ENCODE data around the gene ABCA1.

ABCA1 gene

DNA sequence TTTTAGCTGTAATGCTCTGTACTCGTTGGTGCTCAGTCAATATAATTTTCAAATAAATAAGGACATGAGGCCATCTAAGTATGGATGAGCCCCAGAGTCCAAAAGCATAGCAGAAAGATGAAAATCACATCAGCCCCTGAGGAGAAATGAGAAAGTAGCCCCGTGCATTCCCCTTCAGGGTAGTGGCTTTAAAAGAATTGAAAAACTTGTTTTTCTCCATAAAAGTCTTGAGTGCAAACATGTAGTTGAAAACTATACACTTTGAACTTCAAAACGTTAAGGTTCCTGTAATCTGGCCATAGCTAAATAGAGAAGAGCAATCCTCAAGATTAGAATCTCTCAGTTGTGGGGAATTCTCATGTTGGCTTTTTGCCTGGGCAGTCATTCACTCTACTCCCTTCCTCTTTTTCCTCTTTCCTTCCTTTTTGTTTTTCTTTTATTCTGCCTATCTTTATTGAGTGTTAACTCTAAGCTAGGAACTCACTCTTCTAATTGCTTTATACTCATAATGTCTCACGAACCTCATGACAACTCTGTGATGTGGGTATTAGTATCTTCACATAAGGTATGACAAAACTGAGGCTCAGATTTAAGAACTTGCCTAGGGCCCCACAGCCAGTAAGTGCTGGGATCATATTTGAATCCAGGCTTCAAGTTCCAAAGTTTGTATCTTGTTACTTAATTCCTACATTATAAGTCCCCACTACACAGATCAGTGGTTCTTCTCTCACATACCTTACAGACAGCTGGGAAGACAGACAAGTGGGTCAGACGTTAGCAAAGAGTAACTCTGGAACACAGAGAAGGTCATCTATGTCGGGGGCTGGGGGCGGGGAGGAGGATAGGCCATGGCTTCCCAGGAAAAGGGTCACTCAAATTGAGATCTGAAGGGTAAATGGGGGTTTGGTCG lies 46.4 kb upstream of the ABCA1 start:
- Histone ChIP-seq H3K9ac (ENCODE audit: low read length) (no peak overlapping the region), H2AFZ (ENCODE audit: insufficient read depth, low read length, poor library complexity) (no peak overlapping the region), H3K4me1 (ENCODE audit: control insufficient read depth in 1 of 2, insufficient read depth in 2 of 2, low read length in 2 of 2) (peaks cover 10 to 14% of the 10 kb centered on the region in 2 experiments), H3K18ac (ENCODE audit: low read length) (no peak overlapping the region), H3K23ac (ENCODE audit: low read length) (no peak overlapping the region), H3K79me2 (ENCODE audit: control insufficient read depth, insufficient read depth, low read length, poor library complexity) (no peaks in the 10 kb centered on the region), H4K91ac (ENCODE audit: low read depth, low read length) (peak overlapping the region; percentile 51), H3K4me2 (ENCODE audit: low read length) (no peak overlapping the region), H3K4ac (ENCODE audit: low read depth, low read length) (no peak overlapping the region), H2BK120ac (ENCODE audit: insufficient read depth, low read length, poor library complexity) (no peak overlapping the region), H3K27me3 (ENCODE audit: insufficient read depth, low read length) (no peaks in the 10 kb centered on the region), H2BK5ac (ENCODE audit: low read depth, low read length, poor library complexity) (no peak overlapping the region), H3K79me1 (ENCODE audit: low read length) (no peaks in the 10 kb centered on the region), H4K12ac (ENCODE audit: low read depth, low read length) (no peak overlapping the region), H2BK12ac (ENCODE audit: low read length) (no peak overlapping the region), H4K8ac (ENCODE audit: low read depth, low read length) (no peak overlapping the region), H2AK5ac (ENCODE audit: low read length) (no peak overlapping the region), H3K9me3 (ENCODE audit: insufficient read depth, low read depth, low read length) (no peaks in the 10 kb centered on the region), H3K4me3 (ENCODE audit: low read depth, low read length) (no peak overlapping the region), H3K36me3 (ENCODE audit: control insufficient read depth in 1 of 2, insufficient read depth in 2 of 2, low read length in 2 of 2) (no peaks in the 10 kb centered on the region), H3K14ac (ENCODE audit: low read length) (no peak overlapping the region), H3K27ac (ENCODE audit: low read depth, low read length) (no peak overlapping the region)
- no CpG with 5 or more reads among the region's 8 CpGs for WGBS (ENCODE audit: extremely low coverage, insufficient coverage, insufficient read length)
- peak; percentile 51 to 77 for DNase-seq

GRCh38 chr9:104972242-104972866 lies 44.4 kb upstream of the ABCA1 start:
- peaks cover 1% of the 10 kb centered on the region for H3K79me2 ChIP-seq (ENCODE audit: control insufficient read depth, insufficient read depth, low read length, poor library complexity)
- H3K9ac ChIP-seq (ENCODE audit: low read length) = no peak overlapping the region
- no peak overlapping the region for H4K12ac ChIP-seq (ENCODE audit: low read depth, low read length)

DNA sequence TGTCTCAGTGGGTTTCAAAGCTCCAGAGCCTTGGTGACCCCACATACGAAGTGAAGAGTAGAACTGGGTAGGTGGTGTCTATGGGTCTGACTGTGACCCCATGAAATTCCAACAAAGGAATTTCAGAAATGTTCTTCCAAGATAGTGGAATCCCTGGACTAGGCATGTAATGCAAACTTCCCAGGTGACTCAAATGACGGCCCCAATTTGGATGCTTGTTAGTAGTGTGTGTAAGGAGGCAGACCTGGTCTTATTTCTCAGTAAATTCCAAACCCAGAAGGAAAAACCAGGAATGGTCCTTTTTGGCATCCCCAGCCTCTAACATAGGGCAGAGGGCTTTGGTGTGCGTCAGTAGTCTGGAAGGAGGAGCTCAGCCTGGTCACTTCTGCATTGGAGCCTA lies 43.6 kb upstream of the ABCA1 start:
- H4K8ac ChIP-seq (ENCODE audit: low read depth, low read length) = no peak overlapping the region
- no peak overlapping the region for H2AFZ ChIP-seq (ENCODE audit: insufficient read depth, low read length, poor library complexity)
- no peak overlapping the region for H4K91ac ChIP-seq (ENCODE audit: low read depth, low read length)
- DNase-seq = peak; percentile 53 to 54
- H4K12ac ChIP-seq (ENCODE audit: low read depth, low read length) = no peak overlapping the region
- no CpG with 5 or more reads among the region's 3 CpGs for WGBS (ENCODE audit: extremely low coverage, insufficient coverage, insufficient read length)
- no peak overlapping the region for H3K14ac ChIP-seq (ENCODE audit: low read length)
- H3K79me1 ChIP-seq (ENCODE audit: low read length) = peaks cover 7% of the 10 kb centered on the region
- no peaks in the 10 kb centered on the region for H3K9me3 ChIP-seq (ENCODE audit: insufficient read depth, low read depth, low read length)
- H3K23ac ChIP-seq (ENCODE audit: low read length) = no peak overlapping the region
- H3K79me2 ChIP-seq (ENCODE audit: control insufficient read depth, insufficient read depth, low read length, poor library complexity) = peaks cover 1% of the 10 kb centered on the region
- H3K18ac ChIP-seq (ENCODE audit: low read length) = no peak overlapping the region
- no peak overlapping the region for H3K9ac ChIP-seq (ENCODE audit: low read length)
- H2BK12ac ChIP-seq (ENCODE audit: low read length) = peak overlapping the region; percentile 32
- no peak overlapping the region for H3K4ac ChIP-seq (ENCODE audit: low read depth, low read length)
- H3K4me2 ChIP-seq (ENCODE audit: low read length) = no peak overlapping the region
- no peaks in the 10 kb centered on the region for H3K36me3 ChIP-seq (ENCODE audit: control insufficient read depth in 1 of 2, insufficient read depth in 2 of 2, low read length in 2 of 2)
- H2BK120ac ChIP-seq (ENCODE audit: insufficient read depth, low read length, poor library complexity) = peak overlapping the region; percentile 46
- no peak overlapping the region for H3K4me3 ChIP-seq (ENCODE audit: low read depth, low read length)
- no peak overlapping the region for H2BK5ac ChIP-seq (ENCODE audit: low read depth, low read length, poor library complexity)
- H2AK5ac ChIP-seq (ENCODE audit: low read length) = no peak overlapping the region
- no peak overlapping the region for H3K27ac ChIP-seq (ENCODE audit: low read depth, low read length)
- H3K4me1 ChIP-seq (ENCODE audit: control insufficient read depth in 1 of 2, insufficient read depth in 2 of 2, low read length in 2 of 2) = peaks cover 14 to 16% of the 10 kb centered on the region in 2 experiments
- H3K27me3 ChIP-seq (ENCODE audit: insufficient read depth, low read length) = no peaks in the 10 kb centered on the region

More at GRCh38 chr9:104972242-104972866, 44.4 kb upstream of the ABCA1 start:
- WGBS (ENCODE audit: extremely low coverage, insufficient coverage, insufficient read length) = no CpG with 5 or more reads among the region's 4 CpGs
- H3K4me1 ChIP-seq (ENCODE audit: control insufficient read depth in 1 of 2, insufficient read depth in 2 of 2, low read length in 2 of 2) = peaks cover 14 to 16% of the 10 kb centered on the region in 2 experiments
- H2AK5ac ChIP-seq (ENCODE audit: low read length) = no peak overlapping the region
- H2BK12ac ChIP-seq (ENCODE audit: low read length) = no peak overlapping the region
- H3K14ac ChIP-seq (ENCODE audit: low read length) = no peak overlapping the region
- no peak overlapping the region for H2BK5ac ChIP-seq (ENCODE audit: low read depth, low read length, poor library complexity)
- no peak overlapping the region for H3K4me2 ChIP-seq (ENCODE audit: low read length)
- H4K8ac ChIP-seq (ENCODE audit: low read depth, low read length) = no peak overlapping the region
- H3K36me3 ChIP-seq (ENCODE audit: control insufficient read depth in 1 of 2, insufficient read depth in 2 of 2, low read length in 2 of 2) = no peaks in the 10 kb centered on the region
- H2BK120ac ChIP-seq (ENCODE audit: insufficient read depth, low read length, poor library complexity) = no peak overlapping the region
- no peak overlapping the region for H3K4me3 ChIP-seq (ENCODE audit: low read depth, low read length)
- DNase-seq = peak; percentile 62 to 79
- no peak overlapping the region for H3K18ac ChIP-seq (ENCODE audit: low read length)
- no peak overlapping the region for H2AFZ ChIP-seq (ENCODE audit: insufficient read depth, low read length, poor library complexity)
- no peak overlapping the region for H3K23ac ChIP-seq (ENCODE audit: low read length)
- H4K91ac ChIP-seq (ENCODE audit: low read depth, low read length) = no peak overlapping the region
- H3K9me3 ChIP-seq (ENCODE audit: insufficient read depth, low read depth, low read length) = no peaks in the 10 kb centered on the region
- peaks cover 7% of the 10 kb centered on the region for H3K79me1 ChIP-seq (ENCODE audit: low read length)
- no peak overlapping the region for H3K4ac ChIP-seq (ENCODE audit: low read depth, low read length)
- H3K27ac ChIP-seq (ENCODE audit: low read depth, low read length) = no peak overlapping the region
- no peaks in the 10 kb centered on the region for H3K27me3 ChIP-seq (ENCODE audit: insufficient read depth, low read length)

GRCh38 chr9:104970271-104970987 lies 42.5 kb upstream of the ABCA1 start:
- no peak overlapping the region for H4K91ac ChIP-seq (ENCODE audit: low read depth, low read length)
- H3K23ac ChIP-seq (ENCODE audit: low read length) = no peak overlapping the region
- no peak overlapping the region for H3K9ac ChIP-seq (ENCODE audit: low read length)
- H2BK120ac ChIP-seq (ENCODE audit: insufficient read depth, low read length, poor library complexity) = no peak overlapping the region
- H3K4me1 ChIP-seq (ENCODE audit: control insufficient read depth in 1 of 2, insufficient read depth in 2 of 2, low read length in 2 of 2) = peaks cover 14 to 16% of the 10 kb centered on the region in 2 experiments
- no peak overlapping the region for H3K18ac ChIP-seq (ENCODE audit: low read length)
- no peak overlapping the region for H4K8ac ChIP-seq (ENCODE audit: low read depth, low read length)
- H3K9me3 ChIP-seq (ENCODE audit: insufficient read depth, low read depth, low read length) = no peaks in the 10 kb centered on the region
- H3K79me1 ChIP-seq (ENCODE audit: low read length) = peaks cover 7% of the 10 kb centered on the region
- no peak overlapping the region for H3K4me3 ChIP-seq (ENCODE audit: low read depth, low read length)
- no peak overlapping the region for H3K4me2 ChIP-seq (ENCODE audit: low read length)
- H3K27ac ChIP-seq (ENCODE audit: low read depth, low read length) = no peak overlapping the region
- peak in 1 of 2 donors; percentile 61 for DNase-seq
- H3K79me2 ChIP-seq (ENCODE audit: control insufficient read depth, insufficient read depth, low read length, poor library complexity) = peaks cover 1% of the 10 kb centered on the region
- no peak overlapping the region for H3K4ac ChIP-seq (ENCODE audit: low read depth, low read length)
- H2BK5ac ChIP-seq (ENCODE audit: low read depth, low read length, poor library complexity) = no peak overlapping the region
- no CpG with 5 or more reads among the region's 8 CpGs for WGBS (ENCODE audit: extremely low coverage, insufficient coverage, insufficient read length)
- no peak overlapping the region for H2BK12ac ChIP-seq (ENCODE audit: low read length)
- H2AK5ac ChIP-seq (ENCODE audit: low read length) = no peak overlapping the region
- H4K12ac ChIP-seq (ENCODE audit: low read depth, low read length) = no peak overlapping the region
- no peak overlapping the region for H2AFZ ChIP-seq (ENCODE audit: insufficient read depth, low read length, poor library complexity)
- H3K36me3 ChIP-seq (ENCODE audit: control insufficient read depth in 1 of 2, insufficient read depth in 2 of 2, low read length in 2 of 2) = no peaks in the 10 kb centered on the region
- no peaks in the 10 kb centered on the region for H3K27me3 ChIP-seq (ENCODE audit: insufficient read depth, low read length)
- H3K14ac ChIP-seq (ENCODE audit: low read length) = no peak overlapping the region

All from trophoblast cell (in vitro differentiated cells and primary cell).